Omental fat pad (tissue), 4 donors: ENCODE data around the gene PACRG. TPM values are rescaled to one million over a fixed set of nuclear protein-coding genes. Genes with fewer than 3 reads are reported as not detected.

Experiments
- ATAC-seq: fragments of 150-250 bp; one replicate; pipeline ENCODE4 v1.9.1; 2016; ENCODE audit warnings: mild to moderate bottlenecking, moderate library complexity; ENCODE audit not compliant: low FRiP score
- DNase-seq: peaks from one replicate; pipeline ENCODE4 v3.0.0-alpha.2; 2019; ENCODE audit warnings: low spot score
- total RNA-seq, 4 donors: library from RNA; depleted of rRNA; stranded (reverse); fragments of >200 nt; gene quantifications; one replicate each; pipeline ENCODE4 v1.1.0, GENCODE V29; 2016
- TF ChIP-seq, protein P1 (sequence below), 3 donors: fragments of 450-650 bp; IDR thresholded peaks; one replicate each; pipeline ENCODE4 v1.5.1; 2016 to 2017; ENCODE audit warnings: antibody characterized with exemption in 3 of 3, mild to moderate bottlenecking in 3 of 3, moderate library complexity in 2 of 3

PACRG gene
- total RNA-seq, 4 donors from 2014 or later: 0.48 to 2.5 (median 1.3) TPM; not detected in 1

DNA sequence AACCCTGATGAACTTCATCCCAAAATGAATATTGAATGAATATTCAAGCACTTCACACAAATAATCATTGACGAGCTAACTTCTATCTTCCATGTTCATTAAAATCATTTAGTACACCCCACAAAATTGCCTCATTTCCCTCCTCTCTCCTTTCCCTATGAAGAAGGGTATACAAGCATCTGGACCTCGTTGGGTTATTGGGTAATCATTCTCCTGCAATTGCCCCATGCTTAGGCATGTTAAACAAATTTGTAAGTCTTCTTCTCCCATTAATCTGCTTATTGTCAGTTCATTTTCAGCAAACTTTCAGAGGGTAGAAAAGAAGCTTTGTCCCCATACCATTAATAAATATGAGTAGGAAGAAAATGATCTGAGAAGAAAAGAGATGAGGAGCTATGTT, 27.8 kb upstream of the PACRG start:
- TF ChIP-seq, protein P1, sequence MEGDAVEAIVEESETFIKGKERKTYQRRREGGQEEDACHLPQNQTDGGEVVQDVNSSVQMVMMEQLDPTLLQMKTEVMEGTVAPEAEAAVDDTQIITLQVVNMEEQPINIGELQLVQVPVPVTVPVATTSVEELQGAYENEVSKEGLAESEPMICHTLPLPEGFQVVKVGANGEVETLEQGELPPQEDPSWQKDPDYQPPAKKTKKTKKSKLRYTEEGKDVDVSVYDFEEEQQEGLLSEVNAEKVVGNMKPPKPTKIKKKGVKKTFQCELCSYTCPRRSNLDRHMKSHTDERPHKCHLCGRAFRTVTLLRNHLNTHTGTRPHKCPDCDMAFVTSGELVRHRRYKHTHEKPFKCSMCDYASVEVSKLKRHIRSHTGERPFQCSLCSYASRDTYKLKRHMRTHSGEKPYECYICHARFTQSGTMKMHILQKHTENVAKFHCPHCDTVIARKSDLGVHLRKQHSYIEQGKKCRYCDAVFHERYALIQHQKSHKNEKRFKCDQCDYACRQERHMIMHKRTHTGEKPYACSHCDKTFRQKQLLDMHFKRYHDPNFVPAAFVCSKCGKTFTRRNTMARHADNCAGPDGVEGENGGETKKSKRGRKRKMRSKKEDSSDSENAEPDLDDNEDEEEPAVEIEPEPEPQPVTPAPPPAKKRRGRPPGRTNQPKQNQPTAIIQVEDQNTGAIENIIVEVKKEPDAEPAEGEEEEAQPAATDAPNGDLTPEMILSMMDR (IDR thresholded peaks at IDR 0.05): no peak
- ATAC-seq: no peak

GRCh38 chr6:162700966-162701365, 26.8 kb upstream of the PACRG start:
- TF ChIP-seq, protein P1 (IDR thresholded peaks at IDR 0.05): no peak
- no peak for DNase-seq
- no peak for ATAC-seq

More for the DNA sequence above, 27.8 kb upstream of the PACRG start:
- no peak for DNase-seq

DNA sequence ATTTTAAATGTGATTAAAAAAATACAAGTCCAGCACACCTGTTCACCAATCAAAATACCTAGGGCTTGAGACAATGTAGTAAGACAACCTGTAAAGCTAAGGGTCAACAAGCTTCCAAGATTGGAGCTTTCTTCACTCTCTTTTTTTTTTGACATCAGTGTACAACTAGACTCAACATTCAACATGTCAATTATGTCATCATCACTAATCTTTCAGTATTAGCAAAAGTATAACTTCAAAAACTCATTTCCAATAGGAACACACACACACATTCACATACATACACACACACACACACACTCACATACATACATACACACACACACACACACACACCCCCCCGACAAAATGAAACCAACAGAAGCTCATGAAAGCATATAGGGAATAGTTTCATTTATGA, 26.2 kb upstream of the PACRG start:
- ATAC-seq (no peak), DNase-seq (no peak)
- TF ChIP-seq, protein P1 (IDR thresholded peaks at IDR 0.05): no peak

DNA sequence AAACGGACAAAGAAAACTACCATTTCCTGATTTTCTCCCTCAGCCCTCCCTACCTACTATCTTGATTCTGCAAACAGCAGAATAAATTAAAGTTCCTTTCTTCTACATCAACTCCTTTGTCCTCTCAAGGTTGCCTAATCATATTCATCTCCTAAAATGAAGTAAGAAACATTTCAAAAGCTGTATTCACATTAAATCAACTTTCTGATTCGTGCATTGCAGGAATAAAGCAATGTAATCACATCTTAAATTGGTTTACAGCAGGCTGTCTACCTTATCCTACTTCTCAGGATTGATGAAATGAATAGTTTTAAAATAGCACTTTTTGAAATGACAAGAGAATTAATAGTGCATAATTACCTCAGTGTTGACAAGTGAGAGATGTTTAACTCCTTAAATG, 25.3 kb upstream of the PACRG start:
- TF ChIP-seq, protein P1 (IDR thresholded peaks at IDR 0.05): no peak
- no peak for ATAC-seq
- DNase-seq: no peak

DNA sequence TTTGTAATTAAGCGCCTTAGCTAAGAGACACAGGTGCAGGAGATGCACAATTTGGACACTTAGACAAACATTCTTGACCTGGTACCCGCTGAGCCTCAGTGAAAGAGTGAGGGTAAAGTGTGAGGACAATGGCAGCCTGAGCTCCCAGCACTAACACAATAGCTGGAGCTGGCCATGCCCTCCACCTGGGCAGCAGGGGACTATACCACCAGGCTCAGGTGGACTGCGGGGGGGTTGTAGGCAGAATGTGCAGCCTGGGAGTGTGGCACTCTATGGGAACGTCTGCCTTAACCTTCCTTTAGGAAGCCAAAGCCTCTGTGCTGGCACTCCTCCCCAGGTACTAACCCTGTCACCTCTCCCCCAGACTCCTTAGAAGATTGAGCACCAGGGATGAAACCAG, 23.8 kb upstream of the PACRG start:
- ATAC-seq: no peak
- TF ChIP-seq, protein P1 (IDR thresholded peaks at IDR 0.05): no peak
- no peak for DNase-seq

DNA sequence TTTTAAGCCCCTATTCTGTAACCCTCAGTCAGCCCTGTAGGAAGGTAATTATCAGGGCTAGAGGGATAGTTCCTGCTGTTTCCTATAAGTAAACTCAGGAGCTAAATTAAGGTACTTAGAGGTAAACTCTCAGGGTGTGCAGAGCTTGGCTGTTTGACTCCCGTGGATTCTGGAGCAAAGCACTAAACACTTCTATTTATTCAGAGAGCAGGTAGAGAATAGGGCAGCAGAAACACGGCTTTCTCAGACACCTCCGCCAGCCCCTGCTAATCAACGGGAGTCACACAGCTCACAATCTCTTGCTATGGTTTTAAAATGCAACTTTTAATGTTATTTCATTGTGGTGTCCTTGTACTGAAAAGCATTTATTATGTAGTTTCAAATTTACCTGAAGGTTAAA, 22.0 kb upstream of the PACRG start:
- TF ChIP-seq, protein P1 (IDR thresholded peaks at IDR 0.05): no peak
- ATAC-seq (no peak), DNase-seq (no peak)

DNA sequence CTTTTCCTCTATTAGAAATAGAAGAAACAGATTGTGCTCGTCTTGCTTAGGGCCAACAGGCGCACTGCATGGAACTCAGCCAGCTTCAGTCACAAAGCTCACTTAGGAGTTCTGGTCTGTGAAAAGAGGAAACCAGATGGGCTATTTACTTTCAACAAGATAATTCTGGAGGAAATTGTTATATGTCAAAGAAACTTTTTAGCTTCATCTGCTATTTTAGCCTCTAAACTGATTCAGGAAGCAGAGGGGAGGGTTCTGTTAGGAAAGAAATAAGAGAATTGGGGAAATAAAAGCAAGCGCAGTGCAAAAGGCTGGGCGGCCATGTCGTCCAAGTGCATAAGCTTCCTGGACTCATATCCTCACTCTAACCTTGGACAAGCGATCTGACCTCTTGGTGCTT, 21.5 kb upstream of the PACRG start:
- TF ChIP-seq, protein P1 (IDR thresholded peaks at IDR 0.05): no peak
- ATAC-seq (peak; percentile 51), DNase-seq (no peak)
